NCI-H2171 (cell line): ENCODE measurements around the gene BBX.
"Not testable (repeated sequence)": the region's sequence is repeated elsewhere in the genome, so short reads cannot be mapped to it uniquely, and the experiment has no call there.

Experiments
- DNase-seq: peaks from one replicate; lab custom pipeline; 2025; lab: John Stamatoyannopoulos, UW

The BBX gene

GRCh38 chr3:107543666-107544065 lies 20.9 kb downstream of the BBX start:
- no peak for DNase-seq

- DNase-seq, result no peak
These were observed 22.9 kb downstream of the BBX start for GRCh38 chr3:107545680-107546120.

GRCh38 chr3:107548601-107549000 lies 25.8 kb downstream of the BBX start:
- no peak for DNase-seq

DNA sequence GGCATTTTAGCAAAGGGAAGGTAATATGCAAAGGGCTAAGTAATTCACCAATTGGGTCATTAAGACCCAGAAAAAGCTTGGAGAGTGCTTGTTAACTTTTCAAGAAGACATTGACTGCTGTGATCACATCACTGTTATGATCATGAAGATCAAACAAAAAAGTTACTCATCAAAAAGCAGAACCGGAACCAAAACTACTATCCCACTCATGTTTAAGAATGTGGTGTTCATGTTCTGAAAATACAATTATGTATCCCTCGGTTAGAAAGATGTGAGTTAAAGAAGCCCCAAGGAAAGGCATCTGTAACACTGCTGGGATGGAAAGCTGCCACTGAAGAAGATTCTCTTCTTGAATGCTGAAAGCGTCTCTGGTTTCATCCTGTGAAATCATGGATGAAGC lies 32.6 kb downstream of the BBX start:
- DNase-seq, result no peak

DNA sequence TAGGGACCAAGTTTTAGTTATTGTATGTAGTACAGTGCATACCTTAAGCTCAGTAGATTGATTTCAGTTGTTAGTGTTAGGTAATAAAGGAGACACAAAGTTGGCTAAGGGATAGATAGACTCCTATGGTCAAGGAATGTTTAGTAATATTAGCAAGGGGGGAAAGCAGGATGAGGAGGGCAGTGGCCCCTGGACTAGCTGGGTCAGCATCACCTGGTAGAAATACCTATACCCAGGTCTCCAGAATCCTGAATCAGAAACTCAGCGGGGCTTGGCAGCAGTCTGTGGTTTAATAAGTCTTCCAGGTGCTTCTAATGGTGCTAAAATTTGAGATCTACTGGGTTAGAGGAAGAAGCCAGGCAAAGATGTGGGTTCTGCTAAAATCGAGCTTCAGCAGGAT lies 35.0 kb downstream of the BBX start:
- no peak for DNase-seq

- DNase-seq, result no peak
These were observed 37.4 kb downstream of the BBX start for GRCh38 chr3:107560166-107560565.

- DNase-seq, result no peak
These were observed 39.2 kb downstream of the BBX start for GRCh38 chr3:107561980-107562379.

DNA sequence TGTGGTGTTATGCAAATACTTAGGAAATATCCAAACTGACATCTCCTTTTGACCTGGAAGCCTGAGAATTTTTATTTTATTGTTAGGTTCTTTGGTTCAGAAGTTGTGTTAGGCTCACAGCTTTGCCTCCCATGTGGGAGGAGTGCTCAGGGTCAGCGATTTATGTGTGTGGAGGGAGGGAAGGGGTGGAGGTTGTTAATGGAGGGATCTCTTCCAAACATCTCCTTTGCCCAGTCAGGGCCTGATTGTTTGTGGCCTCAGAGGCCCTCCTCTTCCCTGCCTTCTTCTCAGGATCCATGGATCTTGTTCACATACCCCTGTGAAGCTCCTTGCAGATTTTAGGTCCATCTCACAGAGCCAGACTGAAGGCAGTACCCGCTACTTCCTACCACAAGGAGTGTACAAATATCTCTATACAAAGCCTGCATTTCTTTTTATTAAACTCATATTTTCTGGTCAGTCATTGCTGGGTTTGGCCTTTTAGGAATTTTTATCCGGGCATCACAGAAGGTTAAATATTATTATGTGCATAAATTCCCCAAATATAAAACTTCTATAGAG lies 40.3 kb downstream of the BBX start:
- no peak for DNase-seq

DNA sequence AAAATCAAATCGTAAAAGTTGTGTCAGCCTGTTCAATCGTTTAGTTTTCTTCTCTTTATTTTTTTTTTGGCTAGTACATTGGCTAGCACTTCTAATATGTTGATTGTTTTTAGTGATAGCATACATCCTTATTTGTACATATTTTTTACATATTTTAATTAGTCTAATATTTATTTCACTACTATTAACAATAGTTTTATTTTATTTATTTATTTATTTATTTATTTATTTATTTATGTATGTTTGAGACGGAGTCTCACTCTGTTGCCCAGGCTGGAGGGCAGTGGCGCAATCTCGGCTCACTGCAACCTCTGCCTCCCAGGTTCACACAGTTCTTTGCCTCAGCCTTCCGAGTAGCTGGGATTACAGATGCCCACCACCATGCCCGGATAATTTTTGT lies 42.5 kb downstream of the BBX start:
- DNase-seq, result not testable (repeated sequence)

DNA sequence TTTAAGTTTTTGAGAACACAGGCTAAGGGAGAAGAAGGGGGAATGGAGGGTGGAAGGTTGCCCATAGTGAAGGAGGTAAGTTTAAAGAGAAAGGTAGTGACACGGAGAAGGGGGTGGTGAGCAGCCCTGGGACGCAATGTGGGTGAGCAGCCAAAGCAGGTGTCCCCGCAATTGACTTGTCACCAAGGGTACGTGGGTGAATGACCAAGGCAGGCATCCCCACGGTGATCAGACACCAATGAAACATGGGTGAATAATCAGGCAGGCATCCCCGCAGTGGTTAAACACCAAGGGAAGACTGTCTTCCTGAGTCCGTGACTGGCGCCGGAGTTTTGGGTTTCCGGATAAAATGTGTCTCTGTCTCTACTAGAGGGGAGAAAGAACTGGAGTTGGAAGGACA lies 48.3 kb downstream of the BBX start:
- not testable (repeated sequence) for DNase-seq

DNA sequence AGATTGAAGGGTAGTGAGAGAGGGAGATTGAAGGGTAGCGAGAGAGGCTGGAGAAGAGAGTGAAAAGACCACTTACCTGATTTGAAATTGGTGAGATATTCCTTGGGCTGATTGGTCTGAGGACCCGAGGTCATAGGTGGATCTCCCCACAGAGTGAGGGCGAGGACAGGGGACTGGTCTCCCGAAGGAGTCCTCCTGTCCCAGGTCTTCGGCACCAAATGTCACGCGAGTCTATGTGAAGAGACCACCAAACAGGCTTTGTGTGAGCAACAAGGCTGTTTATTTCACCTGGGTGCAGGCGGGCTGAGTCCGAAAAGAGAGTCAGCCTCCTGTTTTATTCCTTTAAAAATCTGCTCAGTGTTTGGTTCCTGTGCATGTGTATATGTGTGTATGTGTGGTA lies 48.7 kb downstream of the BBX start:
- not testable (repeated sequence) for DNase-seq

DNA sequence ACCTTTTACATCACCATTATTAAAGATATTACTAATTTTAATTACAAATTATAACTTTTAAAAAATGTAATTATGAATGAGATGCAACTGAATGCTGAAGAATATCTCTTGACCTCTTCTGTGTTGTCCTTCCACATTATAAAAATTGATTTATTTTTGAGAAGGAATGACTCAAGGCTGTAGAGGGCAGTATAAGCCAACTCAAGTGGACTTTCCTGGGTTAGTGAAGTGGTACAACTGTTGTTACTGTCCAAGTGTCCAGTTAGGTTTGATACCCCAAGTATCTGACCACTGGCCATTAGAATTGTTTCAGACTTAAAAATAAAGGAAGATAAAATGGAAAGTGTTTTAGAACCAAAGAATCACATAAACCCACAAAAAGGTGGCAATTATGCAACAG lies 51.9 kb downstream of the BBX start:
- DNase-seq, result no peak

- no peak for DNase-seq
These were observed 55.3 kb downstream of the BBX start for GRCh38 chr3:107578091-107578490.

GRCh38 chr3:107578523-107578922 lies 55.8 kb downstream of the BBX start:
- DNase-seq, result no peak

DNA sequence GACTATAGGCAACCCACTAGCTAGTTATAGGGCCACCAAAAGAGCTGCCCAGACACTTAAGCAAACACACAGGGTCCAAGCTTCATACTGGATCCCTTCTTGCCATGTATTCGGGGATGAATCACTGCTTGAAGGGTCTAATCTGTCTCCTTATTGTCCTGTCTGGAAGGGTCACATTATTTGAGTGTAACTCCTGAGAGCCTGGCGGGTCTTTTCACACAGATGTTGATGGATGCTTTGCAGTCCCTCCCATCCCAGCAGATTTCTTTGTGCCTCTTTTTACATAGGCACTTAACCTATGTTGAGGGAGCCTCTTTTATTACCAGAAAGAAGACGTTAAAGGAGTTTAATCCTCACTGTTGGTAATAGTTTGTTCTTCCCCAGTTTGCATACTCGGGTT lies 56.6 kb downstream of the BBX start:
- no peak for DNase-seq

GRCh38 chr3:107581230-107581629 lies 58.5 kb downstream of the BBX start:
- DNase-seq, result no peak

GRCh38 chr3:107588217-107588616 lies 65.5 kb downstream of the BBX start:
- DNase-seq, result peak; percentile 69

GRCh38 chr3:107589454-107589853 lies 66.7 kb downstream of the BBX start:
- DNase-seq, result no peak

DNA sequence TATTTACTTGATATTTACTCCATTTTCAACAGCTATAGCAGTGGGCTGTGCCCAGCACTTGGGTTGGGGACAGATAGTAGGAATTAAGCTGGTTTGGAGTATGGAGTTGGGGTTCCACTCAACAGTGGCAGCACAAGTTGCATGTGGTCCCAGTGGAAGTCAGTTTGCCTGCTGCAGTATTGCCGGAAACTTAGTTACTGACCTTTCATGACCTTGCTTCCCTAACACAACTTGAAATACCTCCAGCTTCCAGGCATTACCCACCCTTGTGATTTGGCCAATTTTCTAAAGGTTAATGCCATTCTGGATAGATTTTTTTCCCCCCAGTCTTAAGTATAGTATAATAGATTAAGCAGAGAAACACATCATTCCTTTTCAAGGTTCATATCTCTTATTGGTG lies 68.0 kb downstream of the BBX start:
- no peak for DNase-seq

GRCh38 chr3:107592073-107592472 lies 69.3 kb downstream of the BBX start:
- no peak for DNase-seq

DNA sequence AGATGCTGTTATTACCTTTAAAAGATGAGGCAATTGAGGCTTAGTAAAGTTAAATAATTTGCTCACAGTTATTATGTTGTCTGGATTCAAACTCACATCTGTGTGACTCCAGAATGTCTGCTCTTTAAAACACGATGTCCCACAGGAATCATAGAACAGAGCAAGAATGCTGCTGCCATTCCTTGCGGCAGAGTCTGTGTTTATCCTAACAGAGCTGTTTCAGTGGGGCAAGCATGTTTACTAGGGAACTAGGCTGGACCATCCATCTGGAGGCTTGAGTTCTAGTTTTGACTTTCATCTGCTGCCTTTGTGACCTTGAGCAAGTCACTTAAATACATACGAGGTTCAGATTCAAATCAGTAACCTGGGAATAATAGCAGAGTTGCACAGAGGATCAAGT lies 72.1 kb downstream of the BBX start:
- DNase-seq, result no peak

DNA sequence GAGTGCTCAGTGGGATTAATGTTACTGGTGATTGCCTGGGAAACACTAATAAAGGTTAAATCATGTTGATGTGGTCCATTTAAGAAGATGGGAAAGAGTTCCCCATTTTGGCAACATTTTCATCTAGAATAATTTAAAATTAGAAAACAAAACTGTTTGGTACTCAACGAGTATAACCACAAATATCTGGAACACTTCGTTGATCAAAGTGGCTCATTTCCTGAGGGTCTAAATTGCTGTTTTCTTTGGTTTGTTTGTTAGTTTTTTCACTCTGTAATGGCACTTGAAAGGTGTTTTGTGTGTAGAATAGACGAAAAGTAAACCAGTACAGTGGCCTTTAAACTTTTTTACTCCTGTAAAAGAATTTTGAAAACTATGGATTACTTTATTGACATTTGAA lies 73.9 kb downstream of the BBX start:
- no peak for DNase-seq

DNA sequence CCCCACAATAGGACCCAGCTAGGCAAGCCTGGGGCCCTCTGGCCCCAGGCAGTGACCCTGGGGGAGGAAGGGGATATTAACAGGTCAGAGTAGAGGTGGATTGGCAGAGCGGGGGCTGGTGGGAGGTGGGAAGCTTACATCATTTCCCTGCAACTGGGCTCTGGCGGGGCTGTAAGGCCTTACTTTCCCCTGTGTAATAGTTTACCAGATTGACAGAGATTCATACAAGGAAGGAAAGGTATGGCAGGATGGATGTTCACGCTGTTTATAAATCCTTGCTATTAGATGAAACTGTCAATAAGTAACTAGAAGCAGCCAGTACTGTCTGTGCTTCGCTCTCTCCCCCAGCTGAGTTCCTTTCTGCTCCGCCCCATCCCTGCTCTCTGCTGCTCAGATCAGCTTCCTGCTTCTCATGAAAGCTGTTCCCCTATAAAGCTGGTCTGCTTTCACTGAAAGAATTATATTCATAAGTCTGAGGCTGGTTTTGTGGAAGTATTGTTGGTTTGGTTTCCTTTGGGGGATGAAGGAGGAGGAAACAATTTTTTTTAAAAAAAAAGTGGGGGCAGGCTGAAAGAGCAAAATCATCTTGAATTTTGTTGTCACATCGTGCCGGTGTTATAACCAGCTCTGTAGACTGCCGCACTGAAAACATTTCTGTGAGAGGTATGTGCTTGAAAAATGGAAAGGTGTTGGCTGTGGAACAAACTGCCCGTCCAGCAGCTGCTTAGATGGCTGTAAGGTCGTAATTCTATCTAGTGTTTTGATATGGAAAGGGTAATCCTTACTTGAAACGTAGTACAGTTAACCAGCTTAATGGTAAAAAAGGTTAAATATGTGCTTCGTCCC lies 76.4 kb downstream of the BBX start:
- DNase-seq, result no peak

DNA sequence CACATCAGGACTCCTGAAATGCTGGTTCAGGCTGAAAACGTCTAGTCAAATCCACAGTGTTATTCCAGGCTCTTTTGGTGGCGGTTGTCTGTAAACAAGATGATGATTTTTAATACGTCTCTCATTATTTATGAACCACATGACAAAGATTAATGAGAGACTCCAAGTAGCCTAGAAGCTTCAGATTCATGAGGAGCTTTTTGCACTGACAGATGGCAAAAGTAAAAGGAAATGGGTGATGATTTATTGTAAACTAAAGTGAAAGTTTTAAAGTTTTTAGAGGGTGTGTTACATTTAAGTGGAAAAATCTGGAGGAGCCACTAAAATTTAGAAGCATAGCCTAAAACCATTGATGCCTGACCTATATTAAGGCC lies 77.0 kb downstream of the BBX start:
- no peak for DNase-seq
